Measurements from ENCODE around the gene CLEC3B.
"Not testable (repeated sequence)": the region's sequence is repeated elsewhere in the genome, so short reads cannot be mapped to it uniquely, and the experiment has no call there.

The CLEC3B gene

DNA sequence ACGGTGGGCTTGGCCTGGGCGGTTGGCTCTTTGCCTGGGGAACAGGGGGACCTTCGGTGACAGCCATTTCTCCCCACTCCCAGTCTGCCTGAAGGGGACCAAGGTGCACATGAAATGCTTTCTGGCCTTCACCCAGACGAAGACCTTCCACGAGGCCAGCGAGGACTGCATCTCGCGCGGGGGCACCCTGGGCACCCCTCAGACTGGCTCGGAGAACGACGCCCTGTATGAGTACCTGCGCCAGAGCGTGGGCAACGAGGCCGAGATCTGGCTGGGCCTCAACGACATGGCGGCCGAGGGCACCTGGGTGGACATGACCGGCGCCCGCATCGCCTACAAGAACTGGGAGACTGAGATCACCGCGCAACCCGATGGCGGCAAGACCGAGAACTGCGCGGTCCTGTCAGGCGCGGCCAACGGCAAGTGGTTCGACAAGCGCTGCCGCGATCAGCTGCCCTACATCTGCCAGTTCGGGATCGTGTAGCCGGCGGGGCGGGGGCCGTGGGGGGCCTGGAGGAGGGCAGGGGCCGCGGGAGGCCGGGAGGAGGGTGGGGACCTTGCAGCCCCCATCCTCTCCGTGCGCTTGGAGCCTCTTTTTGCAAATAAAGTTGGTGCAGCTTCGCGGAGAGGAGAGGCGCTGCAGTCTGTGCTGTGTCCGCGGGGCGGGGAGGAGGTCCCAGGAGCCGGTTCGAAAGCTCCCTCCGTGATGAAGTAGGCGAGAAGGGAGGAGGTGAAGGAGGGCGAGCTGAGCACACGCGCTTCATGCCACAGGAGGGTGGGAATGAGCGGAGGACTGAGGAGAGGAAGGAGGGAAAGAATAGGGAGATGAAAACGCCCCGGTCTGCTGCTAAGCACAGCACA lies 9.6 kb downstream of the CLEC3B start:
- DNase-seq (ENCODE audit: low read depth), result no peak

DNA sequence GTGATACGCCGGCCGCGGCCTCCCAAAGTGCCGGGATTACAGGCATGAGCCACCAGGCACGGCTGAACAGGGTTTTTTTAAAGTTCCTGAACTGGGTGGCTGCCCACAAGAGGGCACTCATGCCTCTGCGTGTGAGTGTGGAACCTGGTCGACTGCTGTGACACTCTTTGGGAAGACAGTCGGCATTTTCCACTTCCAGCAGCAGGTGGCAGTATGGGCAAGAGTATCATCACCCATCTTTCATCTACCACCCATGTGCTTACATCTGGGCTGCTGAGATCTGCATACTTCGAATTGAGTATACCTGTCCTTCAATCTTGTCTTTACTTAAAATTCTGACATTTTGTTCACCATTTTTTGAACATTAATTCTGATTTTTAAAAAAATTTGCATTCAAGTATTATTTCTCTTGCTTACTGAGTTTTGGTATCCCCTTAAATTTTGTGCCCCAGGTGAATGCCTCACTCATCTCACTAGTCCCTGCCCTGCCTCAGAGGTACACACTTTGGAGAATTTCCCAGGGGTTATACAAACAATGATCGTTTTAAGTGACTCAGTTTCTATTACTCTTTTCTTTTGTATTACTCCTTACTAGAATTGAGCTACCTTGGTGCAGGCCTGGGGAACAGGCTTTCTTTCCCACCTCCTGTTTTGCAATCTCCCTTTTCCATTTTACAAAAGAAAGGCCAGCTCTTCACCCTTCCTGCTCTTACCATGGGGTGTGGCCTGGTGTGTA lies 11.8 kb downstream of the CLEC3B start:
- peak; percentile 87 for DNase-seq (ENCODE audit: low read depth)

DNA sequence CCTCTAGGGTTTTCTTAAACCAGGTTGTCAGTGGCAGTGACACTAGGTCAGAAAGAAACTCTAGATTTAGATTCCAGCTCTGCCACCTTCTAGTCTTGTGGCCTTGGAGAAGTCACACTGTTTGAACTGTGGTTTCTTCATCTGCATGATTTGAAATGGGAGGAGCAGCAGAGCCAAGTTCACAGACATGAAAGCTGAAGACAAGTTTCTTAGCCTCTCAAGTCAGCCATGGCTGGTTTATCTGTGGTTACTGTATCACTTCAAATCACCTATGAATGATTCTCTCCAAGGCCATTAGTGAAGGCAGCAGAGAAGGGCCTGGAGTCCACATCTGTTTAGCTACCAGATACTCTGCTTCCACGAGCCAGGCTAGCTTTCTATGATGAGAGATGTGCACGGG lies 15.6 kb downstream of the CLEC3B start:
- DNase-seq (ENCODE audit: low read depth), result no peak

DNA sequence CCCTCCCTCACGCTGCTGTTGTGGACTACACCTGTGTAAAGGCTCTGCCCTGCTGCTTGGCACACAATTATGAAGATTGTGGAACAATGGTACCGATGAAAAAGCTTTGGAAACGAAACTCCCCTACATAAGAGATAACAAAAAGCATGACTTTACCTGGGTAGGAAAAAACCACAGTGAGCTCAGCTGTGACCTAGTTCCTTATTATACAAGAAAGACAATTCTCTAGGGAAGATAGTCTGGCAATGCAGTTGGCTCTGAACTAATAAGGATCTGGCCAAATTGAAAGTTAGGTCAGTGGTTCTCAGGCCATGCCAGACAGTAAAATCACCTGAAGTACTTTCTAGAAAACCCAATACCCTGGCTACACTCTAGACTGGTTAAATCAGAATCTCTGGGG lies 16.1 kb downstream of the CLEC3B start:
- DNase-seq (ENCODE audit: low read depth), result no peak

DNA sequence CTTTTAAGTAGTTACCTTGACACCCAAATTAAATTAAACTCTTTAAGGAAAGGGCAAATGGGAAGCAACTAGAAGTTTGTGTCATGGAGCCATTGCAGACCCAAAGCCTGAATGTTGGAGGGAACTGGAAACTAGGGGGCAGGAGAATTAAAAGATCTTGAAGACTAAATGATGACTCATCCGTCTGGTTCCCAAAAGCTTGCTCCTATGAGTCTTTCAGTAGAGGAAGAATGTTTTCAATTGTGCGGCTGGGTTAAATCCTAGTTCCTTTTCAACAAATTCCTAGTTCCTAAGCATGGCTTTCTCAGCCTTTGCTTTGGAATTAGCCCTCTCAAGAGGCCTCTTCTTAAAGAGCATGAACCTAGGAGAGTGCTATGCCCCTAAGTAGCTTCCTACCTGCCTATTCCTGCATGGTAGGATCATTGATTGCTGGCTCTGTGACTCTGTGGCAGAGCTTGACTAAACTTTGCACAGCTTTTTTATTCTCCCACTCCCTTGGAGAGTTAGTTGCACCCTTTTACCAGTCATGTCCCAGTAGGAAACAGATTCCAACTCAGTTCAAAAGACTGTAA lies 17.7 kb downstream of the CLEC3B start:
- DNase-seq (ENCODE audit: low read depth), result peak; percentile 92

DNA sequence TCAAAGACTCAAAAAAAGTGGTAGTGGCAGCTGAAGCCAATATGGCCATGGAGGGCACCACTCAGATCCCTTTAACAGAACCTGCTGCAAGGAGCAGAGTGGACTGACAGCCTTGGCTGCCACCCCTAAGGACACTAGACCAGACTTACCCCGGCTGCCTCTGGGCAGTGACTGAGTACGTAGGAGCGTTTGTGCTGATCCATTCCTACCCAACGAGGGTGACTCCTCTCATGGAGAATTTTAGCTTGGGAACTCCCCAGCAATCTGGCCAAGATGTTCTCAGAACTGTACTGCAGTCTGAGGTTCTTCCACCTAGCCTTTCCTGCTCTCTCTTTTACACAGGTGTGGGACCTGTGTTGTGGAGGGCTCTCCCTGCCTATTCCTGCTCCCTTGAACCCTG lies 22.1 kb downstream of the CLEC3B start:
- no peak for DNase-seq (ENCODE audit: low read depth)

DNA sequence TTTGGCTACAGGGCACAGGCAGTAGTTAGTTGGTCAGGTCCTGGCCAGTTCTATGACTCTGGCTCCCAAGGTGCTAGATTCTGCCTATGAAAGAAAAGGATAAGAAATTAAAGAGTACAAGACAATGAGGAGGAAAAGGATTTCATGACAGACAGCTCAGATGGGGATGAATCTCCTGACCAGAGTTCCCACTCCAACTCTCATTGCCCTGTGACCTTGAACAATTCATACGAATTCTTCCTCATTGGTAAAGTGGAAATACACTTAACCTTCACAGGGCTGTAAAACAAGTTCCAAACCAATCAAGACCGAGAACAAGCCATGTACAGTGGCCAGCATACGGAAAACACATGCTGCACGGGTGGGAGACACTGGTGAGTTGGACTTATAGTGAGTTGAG lies 23.7 kb downstream of the CLEC3B start:
- no peak for DNase-seq (ENCODE audit: low read depth)

DNA sequence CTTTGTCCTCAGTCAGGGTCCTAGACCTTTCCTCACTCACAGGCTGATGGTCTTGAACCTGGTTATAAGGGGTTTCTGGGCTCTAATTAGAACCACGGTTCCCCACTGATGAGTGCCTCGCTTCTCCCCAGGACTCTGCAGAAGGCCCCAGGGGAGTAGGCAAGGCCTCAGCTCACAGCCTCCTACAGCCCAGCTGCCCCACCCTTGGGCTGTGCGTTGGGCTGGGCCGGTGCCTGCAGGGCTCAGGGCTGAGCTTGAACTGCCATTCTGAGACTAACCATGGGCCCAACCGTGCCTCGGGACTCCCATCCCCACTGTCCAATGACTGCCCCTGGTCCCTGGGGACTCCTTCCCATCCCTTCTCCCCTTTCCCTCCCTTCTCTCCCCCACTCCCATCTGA lies 25.6 kb downstream of the CLEC3B start:
- no peak for DNase-seq (ENCODE audit: low read depth)

DNA sequence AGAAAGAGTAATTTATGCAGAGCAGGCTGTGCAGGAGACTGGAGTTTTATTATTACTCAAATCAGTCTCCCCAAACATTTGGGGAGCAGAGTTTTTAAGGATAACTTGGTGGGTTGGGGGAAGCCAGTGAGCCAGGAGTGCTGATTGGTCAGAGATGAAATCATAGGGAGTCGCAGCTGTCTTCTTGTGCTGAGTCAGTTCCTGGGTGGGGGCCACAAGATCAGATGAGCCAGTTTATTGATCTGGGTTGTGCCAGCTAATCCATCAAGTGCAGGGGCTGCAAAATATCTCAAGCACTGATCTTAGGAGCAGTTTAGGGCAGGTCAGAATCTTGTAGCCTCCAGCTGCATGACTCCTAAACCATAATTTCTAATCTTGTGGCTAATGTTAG lies 27.7 kb downstream of the CLEC3B start:
- DNase-seq (ENCODE audit: low read depth), result not testable (repeated sequence)

DNA sequence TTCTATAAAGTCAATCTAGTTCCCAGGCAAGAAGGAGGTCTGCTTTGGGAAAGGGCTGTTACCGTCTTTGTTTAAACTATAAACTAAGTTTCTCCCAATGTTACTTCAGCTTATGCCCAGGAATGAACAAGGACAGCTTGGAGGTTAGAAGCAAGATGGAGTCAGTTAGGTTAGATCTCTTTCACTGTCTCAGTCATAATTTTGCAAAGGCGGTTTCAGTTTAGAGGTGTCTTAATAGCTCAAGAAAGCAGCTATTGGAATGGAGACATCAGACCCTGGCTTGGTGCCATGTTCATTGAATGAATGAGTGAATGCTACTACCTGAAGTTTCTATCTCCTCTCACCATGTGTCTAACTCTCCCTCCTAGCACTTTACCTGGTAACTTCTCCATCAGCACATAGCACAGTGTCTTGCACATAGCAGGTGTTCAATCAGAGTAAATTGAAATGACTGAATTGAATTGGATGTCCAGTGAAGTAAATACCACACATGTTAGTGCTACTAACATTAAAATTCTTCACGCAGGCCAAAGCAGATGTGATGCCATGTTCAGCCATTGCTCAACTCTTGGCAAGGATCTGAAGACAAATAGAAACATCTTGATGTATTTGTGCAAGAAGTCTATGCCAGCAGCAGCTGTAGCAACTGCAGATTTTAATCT lies 28.2 kb downstream of the CLEC3B start:
- peak; percentile 71 for DNase-seq (ENCODE audit: low read depth)

DNA sequence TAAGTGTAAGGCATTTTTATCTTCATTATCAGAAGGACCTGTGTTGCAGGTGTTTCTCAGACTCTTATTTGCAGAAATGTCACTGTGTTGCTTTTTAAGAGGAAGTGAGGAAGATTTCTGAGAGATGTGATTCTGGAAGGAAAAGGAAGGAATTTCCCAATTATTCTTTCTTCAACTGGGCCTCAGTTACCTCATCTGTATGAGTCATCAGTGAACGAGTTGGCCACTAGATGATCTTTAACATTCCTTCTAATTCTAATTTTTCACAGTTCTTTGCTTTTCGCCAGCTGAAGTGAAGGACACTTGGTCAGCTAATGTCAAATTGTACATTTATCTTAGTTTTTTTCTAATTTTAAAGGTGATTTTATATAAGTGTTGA lies 28.9 kb downstream of the CLEC3B start:
- no peak for DNase-seq (ENCODE audit: low read depth)

DNA sequence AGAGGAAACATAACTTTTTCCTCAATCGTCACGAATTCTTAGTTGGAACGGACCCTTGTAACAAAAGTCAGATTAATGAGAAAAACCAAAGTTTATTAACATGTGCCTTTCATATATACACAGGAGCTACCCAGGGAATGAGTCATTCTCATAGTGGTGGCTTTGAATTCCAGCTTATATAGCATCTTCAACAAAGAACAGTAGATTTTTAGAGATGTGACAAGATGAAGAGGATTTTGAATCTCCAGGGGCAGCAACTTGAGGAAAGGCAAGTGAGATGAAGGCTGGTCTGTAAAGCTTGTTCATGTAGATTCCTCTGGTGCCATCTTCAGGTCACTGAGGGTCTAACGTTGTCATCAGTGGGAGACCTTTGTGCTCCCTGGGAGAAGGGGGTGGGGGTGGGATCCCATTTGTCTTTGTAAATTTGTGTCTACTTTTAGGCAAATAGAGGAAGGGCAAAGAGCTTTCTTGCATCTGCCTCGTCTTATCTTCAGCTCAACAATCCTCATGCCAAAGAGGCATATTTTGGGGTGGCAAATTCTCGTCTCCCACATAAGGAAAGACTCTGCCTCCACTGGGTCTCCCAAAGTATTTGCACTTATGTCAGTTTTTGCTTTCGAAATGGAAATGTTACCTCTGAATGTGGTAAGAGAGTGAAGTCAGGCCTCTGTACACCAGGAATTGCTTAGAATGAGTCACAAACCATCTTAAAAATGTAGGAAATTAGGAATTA lies 29.5 kb downstream of the CLEC3B start:
- DNase-seq (ENCODE audit: low read depth), result no peak

DNA sequence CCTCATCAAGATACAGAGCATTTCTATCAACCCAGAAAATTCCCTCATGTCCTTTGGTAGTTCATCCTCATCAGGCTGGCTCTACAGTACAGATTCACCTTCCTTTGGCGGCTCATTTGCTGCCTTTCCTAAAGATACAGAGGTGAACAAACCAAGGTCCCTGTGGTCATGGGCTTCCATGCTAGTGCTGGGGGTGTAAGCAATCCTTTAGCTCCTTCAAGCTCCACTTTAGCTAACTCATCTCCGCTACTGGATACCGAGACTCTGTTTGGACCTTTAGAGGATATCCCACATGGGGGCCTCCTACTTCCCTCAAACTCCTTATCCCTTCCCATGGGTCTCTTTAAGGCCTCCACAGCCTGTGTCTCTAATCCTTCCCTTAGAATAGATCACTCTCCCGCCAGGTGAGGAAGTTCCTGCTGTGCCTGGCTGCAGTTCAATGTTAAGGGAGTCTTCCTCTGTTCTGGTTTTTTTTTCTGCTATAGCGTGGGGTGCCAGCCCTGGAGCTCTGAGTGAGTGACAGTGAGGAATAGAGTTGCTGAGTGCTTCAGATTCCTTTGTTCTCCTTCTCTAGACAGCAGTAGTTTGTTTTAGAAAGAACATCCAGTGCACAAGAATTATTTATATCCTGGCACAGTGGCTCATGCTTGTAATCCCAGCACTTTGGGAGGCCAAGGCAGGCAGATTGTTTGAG lies 30.7 kb downstream of the CLEC3B start:
- DNase-seq (ENCODE audit: low read depth), result no peak

DNA sequence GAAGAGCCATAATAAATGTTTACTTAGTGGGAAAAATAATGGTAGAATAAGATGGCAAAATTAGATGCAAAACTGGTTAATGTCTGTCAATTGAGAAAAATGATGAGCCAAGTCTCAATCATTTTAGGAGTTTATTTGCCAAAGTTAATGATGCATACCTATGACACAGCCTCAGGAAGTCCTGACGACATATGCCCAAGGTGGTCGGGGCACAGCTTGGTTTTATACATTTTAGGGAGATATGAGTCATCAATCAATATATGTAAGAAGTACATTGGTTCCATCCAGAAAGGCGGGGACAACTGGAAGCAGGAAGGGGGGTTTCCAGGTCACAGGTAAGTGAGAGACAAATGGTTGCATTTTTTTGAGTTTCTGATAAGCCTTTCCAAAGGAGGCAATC lies 31.5 kb downstream of the CLEC3B start:
- no peak for DNase-seq (ENCODE audit: low read depth)

DNA sequence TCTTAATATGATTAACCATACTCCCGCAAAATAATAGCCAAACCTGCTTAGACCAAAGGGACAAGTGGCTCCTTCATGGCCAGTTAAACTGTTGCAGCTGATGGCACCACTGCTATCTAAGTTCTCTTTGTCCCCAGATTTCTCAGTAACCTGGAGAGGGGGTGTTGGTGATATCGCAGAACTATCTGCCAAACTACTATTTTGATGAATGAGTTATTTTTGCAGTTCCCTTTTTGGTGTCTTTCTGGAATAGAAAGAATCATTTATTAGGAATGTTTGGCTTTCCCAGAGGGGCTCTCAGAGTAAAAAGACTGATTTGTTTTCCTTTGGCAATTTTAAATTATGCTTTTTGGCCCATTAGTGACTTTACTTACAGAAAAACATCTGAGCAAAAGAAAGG lies 33.0 kb downstream of the CLEC3B start:
- no peak for DNase-seq (ENCODE audit: low read depth)

DNA sequence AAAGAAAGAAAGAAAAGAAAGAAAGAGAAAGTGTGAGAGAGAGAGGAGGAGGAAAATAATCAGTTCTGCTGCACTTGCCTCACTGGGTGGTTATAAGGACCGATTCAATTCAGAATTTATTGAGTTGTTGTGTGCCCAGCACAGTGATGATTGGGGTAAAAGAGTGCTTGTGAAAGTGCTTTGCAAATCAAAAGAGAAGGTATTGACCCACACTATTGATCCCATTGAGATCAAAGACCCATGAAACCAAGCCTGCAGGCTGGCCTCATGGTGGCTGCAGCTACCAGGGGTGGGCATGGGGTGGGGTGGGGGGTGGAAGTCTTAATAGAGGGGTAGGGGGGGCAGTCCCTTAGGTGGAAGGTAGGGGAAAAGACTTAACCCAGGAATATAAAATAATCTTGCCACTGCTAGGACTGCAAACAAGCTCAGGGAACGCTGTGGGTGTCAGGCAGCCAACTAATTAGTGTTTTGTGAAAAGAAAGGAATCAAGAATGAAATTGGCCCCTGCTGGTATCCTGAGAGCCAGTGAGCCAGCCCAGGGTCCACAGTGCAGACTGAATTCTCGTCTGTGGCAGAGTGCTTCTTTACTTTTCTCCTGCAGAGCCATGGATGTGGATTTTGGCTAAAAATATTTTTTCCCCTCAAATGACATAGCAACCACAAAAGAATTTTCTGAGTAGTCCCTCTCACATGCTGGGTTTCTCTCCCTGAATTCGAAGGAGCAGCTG lies 34.2 kb downstream of the CLEC3B start:
- no peak for DNase-seq (ENCODE audit: low read depth)

DNA sequence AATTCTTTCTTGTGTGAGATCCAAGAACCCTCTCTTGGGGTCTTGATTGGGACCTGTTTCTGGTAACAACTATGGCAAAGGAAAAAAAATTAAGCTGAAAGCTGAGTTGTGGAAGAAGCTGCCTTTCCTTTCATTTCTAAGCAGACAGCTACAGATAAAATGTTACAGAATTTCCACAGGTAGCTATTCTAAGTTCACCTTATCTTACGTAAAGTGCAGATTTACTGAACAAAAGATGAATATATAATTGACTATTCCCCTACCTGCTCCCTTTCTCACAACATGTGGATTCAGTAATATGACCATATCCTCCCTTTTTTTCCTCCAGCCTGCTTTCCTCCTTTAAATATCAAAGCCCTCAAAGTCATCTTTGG lies 36.6 kb downstream of the CLEC3B start:
- DNase-seq (ENCODE audit: low read depth), result no peak

DNA sequence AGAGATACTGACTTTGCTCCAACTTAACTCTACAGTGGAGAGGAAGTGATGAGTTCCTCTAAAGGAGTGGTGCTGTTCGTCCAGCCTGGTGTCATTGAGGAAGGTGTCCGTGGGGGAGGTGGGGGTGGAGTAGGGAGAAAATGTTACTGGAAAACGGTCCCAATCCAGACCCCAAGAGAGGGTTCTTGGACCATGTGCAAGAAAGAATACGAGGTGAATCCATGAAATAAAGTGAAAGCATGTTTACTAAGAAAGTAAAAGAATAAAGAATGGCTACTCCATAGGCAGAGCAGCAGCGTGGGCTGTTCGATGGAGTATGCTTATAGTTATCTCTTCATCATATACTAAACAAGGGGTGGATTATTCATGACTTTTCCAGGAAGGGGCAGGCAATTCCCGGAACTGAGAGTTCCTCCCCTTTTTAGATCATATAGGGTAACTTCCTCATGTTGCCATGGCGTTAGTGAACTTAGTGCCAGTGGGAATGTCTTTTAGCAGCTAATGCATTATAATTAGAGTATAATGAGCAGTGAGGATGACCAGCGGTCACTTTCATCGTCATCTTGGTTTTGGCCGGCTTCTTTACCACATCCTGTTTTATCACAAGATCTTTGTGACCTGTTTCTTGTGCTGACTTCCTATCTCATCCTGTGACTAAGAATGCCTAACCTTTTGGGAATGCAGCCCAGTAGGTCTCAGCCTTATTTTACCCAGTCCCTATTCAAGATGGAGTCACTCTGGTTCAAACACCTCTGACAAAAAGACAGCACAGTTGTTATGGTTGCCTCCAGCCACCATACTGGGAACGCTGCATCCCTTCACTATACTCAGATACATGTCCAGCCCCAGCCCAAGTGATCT lies 38.6 kb downstream of the CLEC3B start:
- DNase-seq (ENCODE audit: low read depth), result peak; percentile 50

DNA sequence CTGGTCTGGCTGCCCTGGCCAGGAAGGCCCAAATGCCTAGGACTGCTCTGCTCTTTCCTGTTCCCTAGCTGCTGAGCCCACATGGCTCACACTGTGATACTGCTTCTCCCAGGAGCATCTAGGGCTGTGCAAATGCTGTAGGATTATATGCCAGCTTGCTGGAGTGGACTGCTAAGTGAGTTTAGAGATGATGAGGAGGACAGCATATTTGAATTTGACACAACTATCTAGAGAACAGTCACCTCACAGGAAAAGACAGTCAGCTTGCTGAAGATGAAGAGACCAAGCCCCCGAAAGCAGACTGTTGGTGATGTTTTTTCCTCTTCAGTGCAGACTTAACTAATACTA lies 39.2 kb downstream of the CLEC3B start:
- DNase-seq (ENCODE audit: low read depth), result no peak
